CD4-positive, alpha-beta T cell treated with Interleukin-4 for 4 hours (primary cell): ENCODE data around the gene MLLT6.

Source experiments
- DNase-seq: peaks from one replicate; pipeline ENCODE4 v3.0.0-alpha.2; 2020

MLLT6 gene

DNA sequence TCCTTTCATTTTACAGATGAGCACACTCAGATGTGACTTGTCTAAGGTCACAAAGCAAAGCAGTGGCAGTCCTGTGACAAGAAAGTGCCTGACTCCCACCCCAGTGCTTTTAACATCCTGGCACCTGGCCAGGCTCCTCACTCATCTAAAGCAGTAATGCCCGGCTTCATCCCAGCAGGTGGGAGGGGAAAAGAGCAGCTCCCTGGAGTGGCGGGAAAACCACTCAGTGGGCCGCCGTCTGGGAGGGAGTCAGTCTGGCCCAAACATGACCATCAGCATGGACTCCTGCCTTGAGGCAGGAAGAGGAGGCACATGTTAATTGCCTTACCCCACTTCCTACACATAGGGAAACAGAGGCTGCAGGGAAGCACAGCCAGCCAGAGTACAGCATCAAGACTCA is 40.5 kb downstream of the MLLT6 start:
- DNase-seq, result no peak

DNA sequence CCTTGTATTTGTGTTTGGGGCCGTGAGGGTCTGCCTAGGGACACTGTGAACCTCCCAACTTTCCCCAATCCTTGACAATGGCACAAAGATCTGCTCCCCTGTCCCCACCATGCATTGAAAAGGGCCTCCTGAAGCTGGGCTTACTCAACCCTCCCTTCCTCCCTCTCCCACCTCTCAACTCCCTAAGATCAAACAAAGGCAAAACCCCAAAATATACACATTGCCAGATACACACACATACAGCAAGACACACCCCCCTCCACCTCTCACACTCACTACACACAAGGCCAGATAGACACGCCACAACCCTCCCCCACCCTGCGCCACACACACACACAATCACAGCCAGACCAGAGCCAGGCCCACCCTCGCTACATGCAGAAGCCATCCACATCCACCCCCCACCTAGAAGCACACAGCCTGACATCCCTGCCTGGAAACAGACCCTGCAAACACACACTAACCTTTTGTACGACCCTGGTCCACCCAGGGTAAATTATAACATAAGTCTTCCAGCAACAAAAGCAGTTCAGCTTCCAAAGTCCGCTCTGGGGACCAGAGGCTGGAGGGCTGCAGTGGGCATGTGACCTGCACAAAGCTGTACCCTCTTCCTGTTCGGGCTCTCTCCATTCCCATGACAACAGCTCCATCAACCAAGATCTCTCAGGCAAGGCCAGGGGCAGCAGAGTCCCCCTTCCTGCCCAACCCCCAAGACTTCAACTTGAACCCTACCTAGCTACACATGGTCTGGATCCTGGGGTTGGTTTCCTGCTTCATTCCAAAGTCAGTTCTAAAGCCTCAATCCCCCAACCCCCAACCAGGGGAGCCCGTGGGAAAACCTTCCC is 41.2 kb downstream of the MLLT6 start:
- DNase-seq, result no peak

DNA sequence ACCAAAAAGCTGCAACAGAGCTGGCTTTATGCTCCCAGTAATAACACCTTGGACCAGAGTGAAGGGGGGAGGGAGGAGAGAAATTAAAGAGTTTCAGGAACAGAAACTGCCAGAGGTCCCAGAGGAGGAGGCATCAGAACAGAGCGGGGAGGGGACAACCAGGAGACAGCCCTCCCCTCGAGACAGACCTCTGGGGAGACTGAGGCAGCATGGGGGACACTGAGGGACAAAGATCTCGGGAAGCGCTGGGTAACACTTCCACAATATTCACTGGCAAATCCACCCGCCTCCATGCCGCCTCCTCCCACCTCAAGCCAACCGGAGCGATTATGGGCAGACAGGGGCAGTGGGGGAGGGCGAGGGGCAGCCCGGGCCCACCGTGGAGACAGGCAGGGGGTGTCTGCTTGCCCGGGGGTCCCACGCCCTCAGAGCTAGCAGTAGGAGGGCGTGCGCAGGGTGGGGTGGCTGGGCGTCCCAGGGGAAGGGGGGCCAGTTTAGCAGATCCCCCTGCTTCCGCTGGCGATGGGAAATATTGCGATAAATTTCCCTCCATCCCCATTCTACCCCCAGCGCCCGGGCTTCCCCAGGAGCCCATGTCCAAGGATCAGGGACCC is 41.9 kb downstream of the MLLT6 start:
- no peak for DNase-seq

DNA sequence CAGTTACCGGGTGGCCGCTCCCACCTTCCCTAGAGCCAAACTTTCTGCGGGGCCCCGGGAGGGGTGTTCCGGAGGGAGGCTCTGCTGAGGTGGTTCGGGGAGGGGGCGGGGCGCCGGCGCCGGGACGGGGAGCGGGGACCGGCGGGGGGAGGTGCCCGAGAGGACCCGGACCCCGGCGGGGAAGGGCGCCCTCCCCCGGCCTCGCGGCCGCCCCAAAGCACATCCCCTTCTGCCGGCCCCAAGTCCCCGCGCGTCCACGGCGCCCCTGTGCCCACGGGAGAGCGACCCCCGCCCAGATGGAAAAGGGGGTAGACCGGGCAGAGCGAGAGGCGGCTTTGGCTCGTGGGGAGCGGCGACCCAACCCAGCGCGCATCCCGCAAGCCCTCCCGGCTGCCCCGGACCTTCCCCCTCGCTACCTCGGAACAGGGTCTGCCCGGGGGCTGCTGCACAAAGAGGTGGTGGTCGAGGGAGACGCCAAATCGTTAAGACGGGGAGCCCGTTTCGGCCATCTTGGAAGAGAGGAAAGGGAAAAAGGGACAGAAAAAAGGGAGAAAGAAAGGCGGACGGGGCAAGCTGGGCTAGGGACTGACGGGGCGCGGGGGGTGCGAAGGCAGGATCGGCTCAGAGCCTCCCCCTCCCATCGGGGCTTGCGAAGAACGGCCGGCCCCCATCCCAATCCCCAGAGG is 42.5 kb downstream of the MLLT6 start:
- no peak for DNase-seq

DNA sequence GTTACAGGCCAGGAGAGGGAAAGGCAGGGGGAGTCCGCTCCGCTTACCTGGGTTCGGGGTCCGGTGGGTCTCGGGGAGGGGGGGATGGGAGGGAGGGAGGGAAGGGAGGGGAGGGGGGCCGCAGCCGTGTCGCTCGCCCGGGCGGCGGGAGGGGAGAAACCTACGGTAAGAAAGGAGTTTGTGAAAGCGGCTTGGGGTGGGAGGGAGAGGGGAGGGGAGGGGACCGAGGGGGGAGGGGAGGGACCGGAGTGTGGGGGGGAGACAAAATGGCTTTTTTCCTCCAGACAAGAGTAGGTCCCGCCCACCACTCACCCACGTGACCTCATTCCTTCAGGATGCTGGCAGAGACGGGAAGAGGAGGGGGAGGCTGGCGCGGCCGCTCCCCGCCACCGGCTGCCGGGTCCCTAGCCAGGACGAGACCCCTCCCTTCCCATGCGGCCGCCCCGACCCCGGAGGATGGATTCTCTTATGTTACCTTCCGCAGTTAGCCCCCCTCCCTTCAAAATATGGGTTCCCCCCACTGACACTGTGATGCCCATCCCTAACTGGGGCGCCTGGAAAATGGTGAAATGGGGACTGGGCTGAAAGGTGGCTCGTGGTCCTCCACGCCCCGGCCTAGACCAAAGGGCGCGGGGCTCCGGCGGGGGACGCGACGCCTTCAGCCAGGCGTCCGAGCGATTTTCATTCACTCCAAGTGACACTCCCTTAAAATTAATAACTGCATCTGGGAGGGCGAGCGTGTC is 43.2 kb downstream of the MLLT6 start, which contains the start of gene PCGF2:
Gene PCGF2, minus strand, starts transcription at position 188 of the 743 bp plus-strand sequence. CDS start 7,934 bp downstream, outside the sequence.
- no peak for DNase-seq

DNA sequence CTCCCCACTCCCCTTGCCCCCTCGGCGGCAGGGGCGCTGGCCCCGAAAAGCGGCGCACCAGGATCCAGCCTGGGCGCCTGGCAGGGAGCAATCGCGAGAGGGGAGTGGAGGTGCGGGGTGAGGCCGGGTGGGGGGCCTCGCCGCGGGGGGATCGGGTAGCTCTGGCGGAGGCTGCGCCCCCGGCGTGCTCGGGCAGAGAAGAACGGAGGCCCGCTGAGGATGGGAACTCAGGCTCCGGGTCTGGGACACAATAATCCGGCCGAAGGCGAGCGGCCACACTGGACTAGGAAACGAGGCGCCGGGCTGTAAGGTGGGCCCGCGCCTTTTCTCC is 43.8 kb downstream of the MLLT6 start:
- DNase-seq, result no peak

DNA sequence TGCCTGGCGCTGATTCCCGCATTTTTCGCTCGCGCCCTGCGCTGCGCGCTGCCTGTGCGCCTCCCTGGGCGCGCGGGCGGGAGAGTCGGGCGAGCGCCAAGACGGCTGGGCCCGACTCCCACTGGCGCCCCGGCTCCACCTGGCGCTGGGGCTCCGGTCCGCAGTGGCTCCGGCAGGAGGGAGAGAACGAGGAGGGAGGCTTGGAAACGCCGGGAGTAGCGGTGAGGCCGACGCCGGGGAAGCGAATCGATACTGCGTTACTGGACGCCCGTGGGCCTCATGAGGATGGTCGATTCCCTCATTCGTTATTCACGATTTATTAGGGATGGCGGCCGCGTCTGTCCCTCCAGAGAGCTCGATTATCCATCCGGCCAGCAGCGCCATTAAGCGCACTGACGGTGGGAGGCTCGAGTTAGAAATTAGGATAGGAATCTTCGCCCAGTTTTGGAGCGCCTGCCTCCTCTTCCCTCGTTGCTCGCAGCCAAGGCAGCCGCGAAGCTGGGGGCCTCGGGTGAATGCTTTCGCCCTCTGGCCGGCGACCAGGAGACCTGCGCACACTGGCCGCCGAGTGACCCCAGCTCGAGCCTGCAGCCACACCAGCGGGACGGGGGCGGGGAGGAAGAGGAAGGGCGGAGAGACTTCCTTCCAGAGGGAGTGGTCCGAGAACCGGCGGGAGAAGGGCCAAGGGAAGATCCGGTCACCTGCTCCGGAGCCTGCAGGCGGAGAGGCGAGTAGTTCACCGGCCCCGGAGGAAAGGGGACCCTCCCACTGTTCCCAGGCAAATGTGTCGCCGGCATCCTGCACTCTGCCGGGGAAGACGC is 44.4 kb downstream of the MLLT6 start:
- DNase-seq, result no peak

DNA sequence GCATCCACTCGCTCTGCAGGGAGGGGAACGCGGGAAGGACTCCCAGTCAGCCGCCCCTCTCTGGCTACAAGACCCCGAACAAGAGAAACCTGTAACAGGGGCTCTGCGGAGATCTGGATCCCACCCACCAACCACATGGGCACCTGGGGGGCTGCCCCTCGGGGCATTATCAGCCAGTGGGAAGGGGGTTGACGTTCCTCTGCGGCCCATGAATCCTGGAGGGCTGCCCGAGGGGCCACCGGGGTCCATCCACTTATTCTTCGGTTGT is 44.9 kb downstream of the MLLT6 start:
- DNase-seq, result no peak

DNA sequence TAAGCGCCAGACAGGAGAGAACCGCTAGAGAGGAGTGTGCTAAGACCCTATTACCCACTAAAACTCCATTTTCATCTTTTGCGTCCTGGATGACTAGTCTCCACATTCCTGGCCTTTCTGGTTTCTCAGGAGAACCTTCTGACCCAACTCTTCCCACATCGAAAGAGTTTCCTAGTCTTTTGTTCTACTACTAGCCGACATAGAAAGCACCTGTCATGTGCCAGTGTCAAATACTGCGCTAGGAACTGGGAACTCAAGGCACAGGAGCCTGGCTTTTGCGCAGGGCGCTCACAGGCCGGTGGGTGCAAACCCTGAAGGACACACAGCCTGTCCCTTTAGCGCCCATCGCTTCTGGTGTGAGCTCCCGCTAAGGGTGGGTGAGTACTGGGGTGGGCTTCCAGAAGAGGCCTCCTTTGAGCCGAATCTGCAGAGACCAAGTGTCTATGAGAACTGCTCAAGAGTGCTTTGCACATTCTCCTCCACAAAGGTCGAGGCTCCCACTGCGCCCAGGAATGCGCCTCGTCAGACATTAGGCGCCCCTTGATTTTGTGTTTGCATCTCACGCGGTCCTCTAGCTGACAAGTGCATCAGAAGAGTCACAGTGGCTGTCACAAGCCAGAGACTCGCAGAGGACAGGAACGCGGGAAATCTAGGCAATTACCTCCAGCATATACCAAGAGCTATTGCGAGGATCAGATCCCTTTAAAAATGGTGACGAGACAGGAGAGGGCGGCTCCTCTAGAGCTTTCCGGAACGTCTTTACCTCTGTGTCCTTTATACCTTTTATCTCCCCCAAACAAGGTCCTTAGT is 45.4 kb downstream of the MLLT6 start:
- DNase-seq, result no peak

DNA sequence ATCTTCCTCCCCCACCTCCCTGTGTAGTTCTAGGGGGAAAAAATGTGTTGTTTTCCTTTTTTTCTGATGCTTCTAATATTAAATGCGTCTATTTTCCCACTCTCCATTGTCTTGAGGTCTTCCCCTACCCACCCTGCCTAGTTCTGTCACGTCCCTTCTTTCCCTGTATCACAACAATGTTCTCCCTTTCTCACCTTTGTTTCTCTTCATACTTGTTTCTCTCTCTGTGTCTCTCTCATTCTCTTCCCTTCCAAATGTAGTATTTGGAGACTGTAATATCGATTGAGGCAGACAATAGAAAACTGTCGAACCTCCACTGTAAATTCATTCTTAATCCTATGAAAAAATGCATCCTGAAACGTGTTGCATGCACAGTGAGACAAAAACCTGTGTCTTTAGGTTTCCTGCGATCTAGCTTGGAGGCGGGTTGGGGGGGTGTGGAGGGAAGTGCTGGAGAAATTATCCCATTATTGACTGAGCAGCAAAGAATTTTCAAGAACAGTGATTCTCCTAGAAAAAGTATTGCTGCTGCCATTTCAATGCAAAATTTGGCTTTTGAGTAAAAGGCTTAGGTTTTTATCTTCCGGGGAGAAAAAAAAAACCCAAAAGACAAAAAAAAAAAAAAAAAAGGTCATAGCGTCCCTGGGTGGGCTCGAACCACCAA is 46.2 kb downstream of the MLLT6 start:
- no peak for DNase-seq

DNA sequence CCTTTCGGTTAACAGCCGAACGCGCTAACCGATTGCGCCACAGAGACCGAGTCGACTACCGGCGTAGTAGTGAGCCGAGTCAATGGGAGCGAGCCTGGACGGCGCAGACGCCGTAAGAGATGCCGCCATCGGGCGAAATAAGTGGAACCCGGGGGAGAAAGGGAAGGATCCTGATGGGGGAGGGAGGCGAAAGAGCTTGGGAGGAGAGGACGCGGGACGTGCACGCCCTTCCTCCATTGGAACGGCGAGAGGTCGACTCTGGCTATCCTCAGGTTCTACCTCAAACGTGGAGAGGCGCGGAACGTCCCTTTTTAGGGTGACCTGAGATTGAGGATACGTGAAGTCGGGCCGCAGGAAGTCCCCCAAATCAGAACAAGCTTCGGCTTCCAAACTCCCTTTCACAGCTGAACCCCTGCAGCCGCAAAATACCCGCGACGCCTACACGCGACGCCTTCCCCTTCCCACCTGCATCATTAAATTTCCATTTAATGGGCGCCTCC is 46.8 kb downstream of the MLLT6 start:
- peak; percentile 76 for DNase-seq

DNA sequence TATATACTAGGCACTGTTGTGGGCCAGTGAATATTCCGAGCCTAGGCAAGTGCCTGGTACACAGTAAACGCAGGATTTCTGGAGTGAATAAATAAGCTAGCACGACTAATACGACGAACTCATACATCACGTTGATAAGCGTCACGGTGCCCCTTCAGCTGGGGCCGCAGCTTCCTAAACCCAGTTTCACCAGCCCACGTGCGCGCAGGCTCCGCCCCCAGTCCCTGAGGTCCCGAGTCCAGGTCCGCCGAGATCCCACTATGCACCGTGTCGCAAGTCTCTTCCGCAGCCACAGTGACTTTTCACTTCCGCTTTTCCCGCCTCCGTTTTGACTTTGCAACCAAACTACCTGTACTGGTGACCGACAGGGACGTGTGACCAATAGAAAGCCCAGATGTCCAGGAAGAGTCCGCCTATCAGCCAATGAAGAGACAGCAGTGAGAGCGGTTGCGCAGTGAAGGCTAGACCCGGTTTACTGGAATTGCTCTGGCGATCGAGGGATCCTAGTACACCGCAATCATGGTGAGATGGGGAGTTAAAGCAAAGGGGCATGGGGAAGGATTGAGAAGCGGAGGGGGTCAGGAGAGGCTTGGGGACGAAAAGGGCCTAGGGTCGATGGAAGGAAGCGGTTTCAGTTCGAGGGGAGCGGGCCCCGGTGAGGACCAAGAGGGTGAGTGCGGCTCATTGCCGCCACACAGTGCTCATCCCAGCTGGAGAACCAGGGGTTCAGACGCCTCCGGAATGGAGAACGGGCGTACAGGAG is 47.4 kb downstream of the MLLT6 start, which contains the start of gene PSMB3:
Gene PSMB3, plus strand, starts transcription at position 434 of the 763 bp plus-strand sequence. Its CDS starts 86 bp downstream, at position 520.
- peak; percentile 100 for DNase-seq

DNA sequence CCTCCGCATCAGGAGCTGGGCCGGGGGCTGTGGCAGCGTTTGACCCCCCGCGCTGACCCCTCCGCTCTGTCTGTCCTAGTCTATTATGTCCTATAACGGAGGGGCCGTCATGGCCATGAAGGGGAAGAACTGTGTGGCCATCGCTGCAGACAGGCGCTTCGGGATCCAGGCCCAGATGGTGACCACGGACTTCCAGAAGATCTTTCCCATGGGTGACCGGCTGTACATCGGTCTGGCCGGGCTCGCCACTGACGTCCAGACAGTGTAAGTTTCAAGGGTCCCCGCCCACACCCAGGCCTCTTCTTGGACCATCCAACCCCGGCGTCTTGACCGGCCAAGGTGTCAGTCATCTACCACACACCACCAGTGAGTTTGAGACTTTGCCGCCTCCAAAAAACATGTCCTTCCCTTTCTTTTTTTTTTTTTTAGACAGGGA is 48.0 kb downstream of the MLLT6 start:
- DNase-seq, result no peak

DNA sequence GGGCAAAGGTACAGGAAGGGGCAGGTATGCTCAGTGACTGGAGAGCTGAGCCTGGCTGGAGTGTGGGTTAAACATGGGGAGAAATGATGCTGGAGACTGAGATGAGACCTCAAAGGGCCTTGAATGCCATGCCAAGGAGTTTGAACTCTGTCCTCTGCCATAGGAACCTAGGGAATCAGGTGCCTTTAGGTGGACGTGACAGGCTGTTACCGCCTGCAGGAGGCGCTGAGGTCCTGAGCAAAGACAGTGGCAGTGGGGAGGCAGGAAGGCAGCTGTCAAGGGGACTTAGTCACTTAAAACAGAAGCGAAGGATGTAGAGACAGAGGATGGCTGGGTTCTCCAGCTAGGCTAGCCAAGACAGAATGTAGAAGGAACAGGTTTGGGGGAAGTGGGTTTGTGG is 56.5 kb downstream of the MLLT6 start:
- DNase-seq, result no peak

DNA sequence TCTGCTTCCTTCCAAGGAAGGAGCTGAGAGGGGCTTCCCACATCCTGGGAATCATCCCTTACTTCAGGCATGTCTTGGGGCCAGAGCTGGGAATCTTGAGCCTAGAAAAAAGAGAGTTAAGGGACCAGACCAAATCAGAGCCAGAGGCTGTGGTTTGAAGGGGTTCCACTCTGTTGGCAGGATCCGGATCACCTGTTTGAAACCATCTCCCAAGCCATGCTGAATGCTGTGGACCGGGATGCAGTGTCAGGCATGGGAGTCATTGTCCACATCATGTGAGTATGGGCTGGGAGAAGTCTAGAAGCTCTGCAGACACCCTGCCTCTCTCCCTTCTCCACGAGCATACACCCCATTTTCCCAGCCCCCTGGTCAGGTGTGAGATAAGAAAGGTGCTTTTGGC is 57.2 kb downstream of the MLLT6 start:
- DNase-seq, result no peak

DNA sequence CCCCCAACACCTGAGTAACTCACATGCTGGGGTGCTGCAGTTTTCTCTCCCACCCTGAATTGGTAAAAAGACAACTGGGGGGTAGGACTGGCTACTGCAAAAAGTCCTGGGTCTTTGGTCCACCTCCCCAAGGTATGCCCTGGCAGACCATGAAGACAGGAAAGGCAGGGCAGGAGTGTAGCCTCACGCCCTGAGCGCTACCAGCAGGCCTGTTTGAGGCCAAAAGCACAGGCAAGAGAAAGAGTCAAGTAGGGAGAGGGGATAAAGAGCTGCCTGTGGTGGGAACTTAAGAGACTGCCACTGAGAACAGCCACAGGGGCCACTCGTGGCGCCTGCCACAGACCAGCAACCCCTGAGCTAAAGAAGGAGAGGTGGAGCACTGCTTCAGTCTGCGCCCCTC is 61.3 kb downstream of the MLLT6 start:
- DNase-seq, result no peak

DNA sequence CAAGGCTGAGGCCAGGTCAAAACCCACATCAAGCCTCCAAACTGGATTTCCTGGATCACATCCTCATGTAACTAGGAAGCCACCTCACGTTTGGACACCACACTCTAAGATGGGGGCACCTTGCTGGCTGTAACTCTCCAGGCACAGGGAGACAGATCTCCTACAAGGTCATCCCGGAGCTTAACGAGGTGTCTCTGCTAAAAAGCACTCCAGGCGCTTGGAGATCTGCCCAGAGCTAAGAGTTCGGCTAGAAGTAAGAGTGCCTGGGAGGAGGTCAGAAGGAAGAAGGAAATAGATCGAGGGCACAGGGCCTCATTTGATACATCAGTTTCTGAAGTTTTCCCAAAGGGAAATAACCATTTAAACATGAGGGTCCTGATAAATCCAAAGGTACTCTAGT is 63.3 kb downstream of the MLLT6 start:
- no peak for DNase-seq

DNA sequence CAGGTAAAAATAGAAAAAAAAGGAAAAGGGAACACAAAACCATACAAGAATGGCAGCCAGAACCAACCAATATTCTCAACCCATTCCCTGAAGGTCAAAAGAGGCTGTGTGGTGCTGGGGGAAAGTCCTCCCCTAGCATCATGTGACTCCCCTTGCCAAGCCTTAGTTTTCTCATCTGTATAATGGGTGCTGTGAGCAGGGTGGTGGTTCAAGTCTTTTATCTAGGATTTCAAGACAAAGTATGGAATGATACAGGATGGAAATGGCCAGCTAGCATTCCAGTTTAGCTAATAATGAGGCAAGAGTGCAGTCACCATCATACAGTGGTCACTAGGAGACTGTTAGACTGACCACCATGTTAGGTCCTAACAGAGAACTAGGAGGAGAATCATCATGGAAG is 68.2 kb downstream of the MLLT6 start:
- no peak for DNase-seq

DNA sequence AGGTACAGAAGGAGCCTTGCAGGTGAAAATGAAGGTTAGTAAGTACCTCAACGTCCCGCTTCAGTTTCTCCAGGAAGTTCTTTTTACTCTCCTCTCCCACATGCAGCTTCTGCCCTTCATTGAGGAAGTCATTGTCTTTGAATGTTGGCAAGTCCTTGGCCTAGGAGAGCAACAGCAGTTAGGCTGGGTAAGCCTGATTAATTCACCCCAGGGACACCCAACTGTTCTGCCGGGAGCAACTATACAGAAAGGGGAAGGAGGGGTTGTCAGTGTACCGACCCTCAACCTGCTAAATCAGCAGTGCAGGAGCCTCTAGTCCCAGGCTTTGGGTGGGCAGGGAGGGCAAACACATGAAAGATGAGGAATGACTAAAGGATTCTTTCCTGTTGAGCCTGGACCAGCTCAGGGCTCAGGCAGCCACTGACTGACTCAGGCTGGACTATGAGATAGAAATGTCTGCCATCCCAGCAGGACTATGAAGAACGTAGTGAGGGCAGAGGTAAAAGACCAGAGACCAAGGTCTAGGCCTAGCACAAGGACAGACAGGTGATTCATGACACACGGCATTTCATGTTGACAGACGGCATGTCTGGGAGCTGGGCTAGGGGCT is 72.7 kb downstream of the MLLT6 start:
- no peak for DNase-seq
